LNCaP clone FGC (cell line): ENCODE data around the gene SCART1.

Source experiments
- DNase-seq: peaks from one replicate; pipeline ENCODE4 v3.0.0-alpha.2; 2011; ENCODE audit warnings: low read depth
- H3K4me3 ChIP-seq: 2 replicates; pipeline ENCODE4 v1.5.1; 2011; ENCODE audit warnings: mild to moderate bottlenecking, low read depth, low read length, control low read depth
- CTCF ChIP-seq: IDR thresholded peaks from 2 replicates; pipeline ENCODE4 v1.5.1; 2012; ENCODE audit warnings: mild to moderate bottlenecking; ENCODE audit not compliant: control insufficient read depth, insufficient read depth; ENCODE audit errors: extremely low read depth

The SCART1 gene

GRCh38 chr10:133471300-133472109, 17.8 kb downstream of the SCART1 start:
- H3K4me3 ChIP-seq, result no peak overlapping the region
- DNase-seq, result no peak
- TF ChIP-seq CTCF, result no peak

- no peak for DNase-seq
- H3K4me3 ChIP-seq, result no peak overlapping the region
- no peak for TF ChIP-seq CTCF
These were observed 19.5 kb downstream of the SCART1 start for GRCh38 chr10:133473270-133473669.

- DNase-seq, result no peak
- no peak overlapping the region for H3K4me3 ChIP-seq
- TF ChIP-seq CTCF, result no peak
These were observed 20.3 kb downstream of the SCART1 start for GRCh38 chr10:133474027-133474426.

GRCh38 chr10:133474665-133475424, 21.1 kb downstream of the SCART1 start:
- TF ChIP-seq CTCF, result no peak
- DNase-seq, result no peak
- H3K4me3 ChIP-seq, result no peak overlapping the region

- no peak overlapping the region for H3K4me3 ChIP-seq
- no peak for DNase-seq
- no peak for TF ChIP-seq CTCF
These were observed 21.6 kb downstream of the SCART1 start for GRCh38 chr10:133475425-133475734.

- H3K4me3 ChIP-seq, result no peak overlapping the region
- TF ChIP-seq CTCF, result no peak
- DNase-seq, result no peak
These were observed 22.3 kb downstream of the SCART1 start for GRCh38 chr10:133475821-133476640.
